GM08714 (cell line): Measurements from ENCODE around the gene SORCS2.

ENCODE experiments used
- H3K4me3 ChIP-seq: fragments of 200-500 bp; sonication (Bioruptor generic); 2 replicates; pipeline ENCODE4 v1.5.1; 2014; ENCODE audit warnings: mild to moderate bottlenecking, low read length, inconsistent platforms
- ZNF274 ChIP-seq: IDR thresholded peaks from 2 replicates; pipeline ENCODE4 v1.6.1; 2012; ENCODE audit warnings: mild to moderate bottlenecking, low read depth, low read length

Gene SORCS2

DNA sequence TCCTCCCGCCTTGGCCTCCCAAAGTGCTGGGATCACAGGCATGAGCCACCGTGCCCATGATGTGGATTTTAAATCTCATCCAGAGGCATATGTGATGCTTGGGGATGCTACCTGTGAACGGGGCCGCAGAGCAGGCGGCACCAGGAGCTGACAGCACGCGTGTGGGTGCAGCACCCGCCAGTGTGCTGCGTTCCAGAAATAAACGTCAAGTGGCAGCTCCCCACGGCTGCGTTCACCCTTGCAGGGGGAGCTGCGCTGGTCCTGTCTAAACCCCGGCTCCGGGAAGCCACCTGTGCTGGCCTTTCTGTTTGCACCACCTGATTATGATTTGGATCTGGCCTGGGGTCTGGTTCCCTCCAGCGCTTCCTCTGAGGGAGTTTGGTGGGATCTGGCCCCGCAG, 77.8 kb downstream of the SORCS2 start:
- no peak overlapping the region for H3K4me3 ChIP-seq
- TF ChIP-seq ZNF274: no peak

DNA sequence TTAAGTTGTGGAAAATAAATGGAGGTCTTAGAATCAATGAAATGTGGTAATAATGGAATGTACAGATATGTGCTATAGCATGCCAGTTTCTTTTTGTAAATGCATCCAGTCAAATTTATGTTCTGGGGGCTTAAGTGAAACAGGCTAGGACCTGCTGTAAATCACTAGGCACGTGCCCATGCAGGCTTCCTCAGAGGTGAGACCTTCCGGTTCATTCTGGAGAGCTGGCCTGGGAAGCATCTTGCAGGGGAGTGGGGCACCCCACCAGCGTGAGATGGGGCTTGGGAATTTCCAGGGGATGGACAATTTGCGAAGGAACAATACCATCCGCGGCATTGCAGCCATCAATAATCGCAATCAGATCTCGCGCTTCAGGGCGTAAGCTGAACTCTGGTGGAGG, 80.1 kb downstream of the SORCS2 start:
- TF ChIP-seq ZNF274: no peak

DNA sequence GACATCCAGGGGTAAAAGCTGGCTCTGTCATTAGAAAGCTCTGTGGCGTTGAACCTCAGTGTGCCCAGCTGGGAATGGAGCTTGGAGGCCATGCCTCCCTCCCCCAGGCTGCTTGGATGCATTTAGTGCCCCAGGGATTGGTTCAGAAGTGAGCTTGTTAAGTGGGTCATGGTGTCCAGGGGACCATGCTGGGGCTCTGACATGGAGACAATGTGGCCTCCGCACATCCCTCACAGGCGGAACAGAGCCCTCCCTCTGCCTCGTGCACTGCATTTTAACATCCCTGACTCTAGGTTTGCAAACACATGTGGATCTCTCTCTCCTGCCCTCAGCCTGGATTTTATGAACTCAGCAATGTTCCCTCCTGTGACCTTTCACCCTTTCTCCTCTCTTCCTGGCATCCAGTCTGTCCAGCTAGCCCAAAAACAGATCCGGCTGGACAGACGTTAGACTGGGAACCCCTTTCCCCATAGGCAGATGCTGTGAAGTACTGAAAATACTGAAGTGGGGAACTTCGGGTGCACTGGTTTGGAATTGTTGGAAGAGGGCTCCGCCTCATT, 81.5 kb downstream of the SORCS2 start:
- TF ChIP-seq ZNF274: no peak
- no peak overlapping the region for H3K4me3 ChIP-seq

More for the DNA sequence above, 80.1 kb downstream of the SORCS2 start:
- no peak overlapping the region for H3K4me3 ChIP-seq

DNA sequence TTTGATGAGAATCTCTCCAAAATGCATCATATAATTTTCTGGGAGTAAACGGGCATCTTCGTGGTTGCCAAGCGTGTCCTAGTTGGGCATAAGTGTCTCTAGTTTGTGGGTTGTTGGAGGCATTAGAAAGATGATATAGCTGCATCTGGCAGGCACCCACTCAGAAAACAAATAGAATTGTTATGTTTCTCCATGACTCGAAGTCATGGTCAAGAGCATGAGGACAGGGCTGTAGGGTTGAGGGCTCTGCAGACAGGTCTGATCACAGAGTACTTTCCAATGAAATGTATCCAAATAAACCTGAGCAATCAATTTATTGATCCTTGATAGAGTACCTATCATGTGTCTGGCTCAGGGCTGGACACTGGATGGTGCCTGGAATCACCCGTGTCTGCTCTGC, 82.7 kb downstream of the SORCS2 start:
- TF ChIP-seq ZNF274: no peak
- H3K4me3 ChIP-seq: no peak overlapping the region

DNA sequence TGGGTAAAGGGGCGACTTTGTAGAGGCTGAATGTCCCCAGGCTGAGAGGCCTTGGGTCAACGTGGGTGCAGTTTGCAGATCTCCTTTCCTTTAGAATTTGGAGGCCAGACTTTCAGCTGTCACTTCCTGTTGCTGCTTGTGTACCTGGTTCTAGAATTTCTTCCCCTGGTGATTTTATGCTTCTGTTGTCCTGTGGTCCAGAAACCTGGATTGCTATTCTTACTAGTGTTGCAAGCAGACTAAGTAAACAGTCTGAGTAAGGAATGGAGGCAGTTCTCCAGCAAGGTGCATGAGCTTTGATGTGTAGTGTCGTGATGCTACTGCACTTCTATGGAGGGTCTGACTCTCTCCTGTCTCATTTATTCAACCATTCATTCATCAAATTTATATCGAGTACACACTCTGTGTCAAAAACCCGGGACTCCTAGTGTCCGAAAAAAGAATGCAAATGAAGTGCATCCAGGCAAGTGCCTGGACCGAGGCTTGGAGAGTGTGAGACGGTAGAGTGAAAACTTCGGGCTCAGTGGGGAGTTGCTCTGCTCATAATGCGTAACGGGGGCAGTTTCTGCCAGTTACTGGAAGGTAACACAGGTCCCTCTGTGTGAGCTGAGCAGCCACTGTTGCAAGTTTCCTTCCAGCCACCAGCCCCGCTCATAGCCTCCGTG, 83.3 kb downstream of the SORCS2 start:
- H3K4me3 ChIP-seq: no peak overlapping the region

DNA sequence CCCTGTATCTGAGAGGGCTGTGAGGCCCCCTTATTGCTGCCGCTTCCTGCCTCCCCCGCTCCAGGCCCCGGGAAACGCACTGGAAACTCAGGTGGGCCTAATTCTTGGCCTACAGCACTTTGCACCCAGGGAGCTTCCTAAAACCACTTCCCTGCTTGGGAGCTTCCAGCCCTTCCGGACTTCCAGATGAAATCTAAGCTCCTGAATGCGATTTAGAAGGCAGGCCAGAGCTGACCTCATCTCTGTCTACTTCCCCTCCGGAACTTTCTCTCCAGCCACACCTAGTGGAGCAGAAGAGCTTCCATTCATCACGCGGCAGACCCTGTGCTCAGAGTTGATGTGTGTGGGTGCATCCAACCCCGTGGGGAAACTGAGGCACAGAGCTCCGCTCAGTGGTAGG, 84.2 kb downstream of the SORCS2 start:
- TF ChIP-seq ZNF274: no peak
- no peak overlapping the region for H3K4me3 ChIP-seq

More for the DNA sequence above, 83.3 kb downstream of the SORCS2 start:
- TF ChIP-seq ZNF274: no peak

DNA sequence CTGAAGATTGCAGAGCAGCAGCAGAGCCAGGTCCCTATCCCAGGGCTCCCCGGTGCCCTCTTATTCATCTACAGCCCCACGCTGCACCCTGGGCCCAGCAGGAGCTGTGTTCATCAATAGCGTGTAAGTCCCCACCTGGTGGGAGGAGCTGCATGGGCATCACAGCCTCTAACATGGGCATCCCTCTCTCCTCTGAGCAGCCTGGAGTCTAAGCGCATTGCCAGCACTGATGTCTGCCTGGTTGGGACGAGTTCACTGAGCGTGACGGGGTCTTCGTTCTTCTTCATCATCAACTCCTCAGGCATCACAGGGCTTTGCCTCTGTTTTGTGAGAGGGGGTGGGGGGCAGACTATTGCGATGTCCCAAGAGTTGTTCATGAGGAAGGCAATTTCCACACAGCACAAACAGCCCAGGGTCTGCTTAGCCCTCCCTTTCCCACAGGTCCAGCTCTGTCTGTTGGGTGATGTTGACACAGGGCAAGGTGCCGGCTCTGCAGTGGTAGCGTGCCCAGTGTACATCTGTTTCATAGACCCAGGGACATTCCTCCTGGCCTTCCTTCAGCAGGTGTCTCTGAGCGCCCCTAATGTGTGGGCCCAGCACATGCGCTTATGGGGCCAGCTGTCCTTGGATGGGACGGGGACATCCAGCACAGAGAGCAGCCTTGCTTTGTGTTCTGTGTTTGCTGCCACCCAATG, 85.9 kb downstream of the SORCS2 start:
- no peak overlapping the region for H3K4me3 ChIP-seq
- no peak for TF ChIP-seq ZNF274

GRCh38 chr4:7278981-7279380, 86.6 kb downstream of the SORCS2 start:
- TF ChIP-seq ZNF274: no peak
- H3K4me3 ChIP-seq: no peak overlapping the region

DNA sequence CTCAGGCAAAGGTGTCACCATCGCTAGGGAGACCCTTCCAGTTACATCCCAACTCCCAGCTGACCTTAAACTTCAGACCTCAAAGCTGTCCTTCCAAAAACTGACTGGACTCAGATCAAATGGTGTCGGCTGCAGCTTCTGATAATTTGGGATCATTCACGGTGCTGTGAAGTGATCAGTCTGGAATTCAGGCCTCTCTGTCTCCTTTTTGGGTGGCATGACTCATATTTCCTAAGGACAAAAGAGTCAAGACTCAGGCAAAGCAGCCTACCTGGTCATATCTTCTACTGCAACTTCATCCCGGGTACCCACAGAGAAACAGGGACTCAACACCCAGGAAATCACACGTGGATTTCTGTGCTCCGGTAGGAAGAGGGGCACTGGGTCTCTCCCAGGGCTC, 87.6 kb downstream of the SORCS2 start:
- H3K4me3 ChIP-seq: no peak overlapping the region
- no peak for TF ChIP-seq ZNF274

DNA sequence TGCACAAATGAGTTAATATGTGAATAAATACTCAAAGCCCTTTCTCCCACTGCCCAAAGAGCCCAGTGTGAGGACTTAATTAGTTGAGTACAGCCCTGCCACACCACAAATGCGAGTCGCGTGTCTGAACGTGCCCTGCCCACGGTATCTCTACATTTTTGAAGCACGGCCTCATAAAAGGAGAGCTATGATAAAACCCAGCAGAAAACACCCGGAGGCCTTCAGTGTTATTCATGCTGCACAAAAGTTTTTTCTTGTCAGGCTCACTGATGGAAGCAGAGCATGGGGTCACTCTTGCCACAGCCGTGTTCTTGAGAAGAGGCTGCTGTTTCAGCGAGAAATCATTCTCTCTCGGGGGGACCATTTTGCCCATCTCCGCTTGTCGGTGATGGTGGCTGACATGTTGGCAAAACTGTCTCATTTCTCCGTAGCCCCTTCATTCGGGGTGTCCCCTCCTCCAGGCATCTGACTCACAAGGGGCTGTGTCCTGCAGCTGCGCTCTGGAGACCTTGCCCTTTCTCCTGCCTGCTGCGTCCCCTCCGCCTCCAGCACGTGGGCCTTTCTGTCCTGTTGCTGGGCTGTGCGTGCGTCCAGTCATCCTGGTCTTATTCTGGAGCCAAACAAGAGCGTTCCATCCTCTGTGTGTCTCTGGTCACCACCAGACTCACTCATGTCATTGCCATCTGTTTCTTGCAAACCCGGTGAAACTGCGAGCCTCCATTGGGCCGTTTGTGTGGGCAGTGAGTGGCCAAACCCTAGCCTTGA, 88.8 kb downstream of the SORCS2 start:
- H3K4me3 ChIP-seq: no peak overlapping the region
- no peak for TF ChIP-seq ZNF274

DNA sequence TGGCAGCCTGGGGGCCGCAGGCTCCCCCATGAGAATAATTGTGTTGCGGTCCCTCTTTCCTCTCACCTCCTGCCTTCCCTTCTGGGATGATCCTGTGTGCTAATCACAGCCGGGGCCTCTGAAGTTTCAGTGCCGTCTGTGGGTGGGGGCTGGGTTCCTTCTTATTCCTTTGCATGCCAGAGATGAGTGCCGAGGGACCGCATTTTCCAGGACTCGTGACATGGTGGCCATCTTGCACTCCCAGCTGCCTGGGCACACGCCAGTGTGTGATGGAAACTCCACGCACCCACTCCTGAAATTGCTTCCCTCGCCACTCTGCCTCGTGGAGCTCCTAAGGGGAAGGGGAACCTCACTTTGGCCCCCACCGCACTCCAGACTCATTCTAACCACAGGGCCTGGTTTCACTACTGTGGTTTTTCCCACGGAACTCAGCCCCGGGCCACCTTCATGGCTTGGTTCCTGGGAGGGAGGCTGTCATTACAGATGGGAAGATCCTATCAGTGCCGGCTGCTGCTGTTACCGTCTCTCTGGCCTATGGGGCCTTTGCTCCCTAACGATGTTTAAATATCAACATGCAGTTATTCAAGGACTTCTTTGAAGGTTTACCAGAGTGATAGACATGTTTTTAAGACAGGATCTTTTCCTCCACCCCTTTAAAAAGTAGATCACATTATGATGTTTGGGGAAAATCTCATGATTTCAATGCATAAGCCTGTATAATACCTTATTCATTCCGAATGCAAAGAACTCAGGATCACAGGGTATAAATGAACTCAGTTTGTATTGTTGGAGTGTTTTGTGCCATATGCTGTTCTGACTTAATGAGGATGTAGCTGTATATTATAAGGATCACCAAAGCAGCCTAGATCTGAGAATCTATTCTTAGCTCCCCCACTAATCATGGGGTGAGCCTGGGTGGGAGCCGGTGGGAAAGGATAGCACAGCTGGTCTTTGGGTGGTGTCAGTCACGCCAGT, 89.6 kb downstream of the SORCS2 start:
- no peak overlapping the region for H3K4me3 ChIP-seq
- no peak for TF ChIP-seq ZNF274

GRCh38 chr4:7282786-7283440, 90.6 kb downstream of the SORCS2 start:
- no peak for TF ChIP-seq ZNF274
- no peak overlapping the region for H3K4me3 ChIP-seq

GRCh38 chr4:7285244-7286094, 93.1 kb downstream of the SORCS2 start:
- no peak overlapping the region for H3K4me3 ChIP-seq
- TF ChIP-seq ZNF274: no peak
